Neural progenitor cell (in vitro differentiated cells): ENCODE measurements around the gene CEP104. TPM values are rescaled to one million over a fixed set of nuclear protein-coding genes. Genes with fewer than 3 reads are reported as not detected.

Experiments
- DNase-seq: peaks from one replicate; pipeline ENCODE4 v3.0.0-alpha.2; 2016; ENCODE audit warnings: low spot score
- H2AFZ ChIP-seq: fragments of 200-600 bp; sonication (generic); replicated peaks from 2 replicates; pipeline ENCODE4 v1.6.1; 2016; ENCODE audit warnings: antibody characterized with exemption
- H3F3A ChIP-seq: fragments of 200-600 bp; sonication (generic); 2 replicates; pipeline ENCODE4 v1.6.1; 2016; ENCODE audit warnings: antibody characterized with exemption, low read depth
- H3K27ac ChIP-seq: fragments of 200-600 bp; sonication (generic); 2 replicates; pipeline ENCODE4 v1.5.1; 2016; ENCODE audit warnings: mild to moderate bottlenecking
- H3K27me3 ChIP-seq: fragments of 200-600 bp; sonication (generic); 2 replicates; pipeline ENCODE4 v1.6.1; 2016; ENCODE audit warnings: mild to moderate bottlenecking, moderate library complexity
- H3K36me3 ChIP-seq: fragments of 200-600 bp; sonication (generic); 2 replicates; pipeline ENCODE4 v1.5.1; 2016
- H3K4me1 ChIP-seq: fragments of 200-600 bp; sonication (generic); 2 replicates; pipeline ENCODE4 v1.6.1; 2016; ENCODE audit warnings: mixed run types
- H3K4me2 ChIP-seq: fragments of 200-600 bp; sonication (generic); 2 replicates; pipeline ENCODE4 v1.6.1; 2016
- H3K4me3 ChIP-seq: fragments of 200-600 bp; sonication (generic); 2 replicates; pipeline ENCODE4 v1.5.1; 2016
- H3K79me2 ChIP-seq: fragments of 200-600 bp; sonication (generic); 2 replicates; pipeline ENCODE4 v1.6.1; 2016; ENCODE audit warnings: low read depth
- H3K9ac ChIP-seq: fragments of 200-600 bp; sonication (generic); 2 replicates; pipeline ENCODE4 v1.6.1; 2016
- H3K9me3 ChIP-seq: fragments of 200-600 bp; sonication (generic); 2 replicates; pipeline ENCODE4 v1.5.1; 2016; ENCODE audit warnings: low read depth
- H4K20me1 ChIP-seq: fragments of 200-600 bp; sonication (generic); 2 replicates; pipeline ENCODE4 v1.6.1; 2016; ENCODE audit warnings: low read depth
- H3K27ac Mint-ChIP-seq: 3 replicates; pipeline ENCODE4 v1.8.0; 2021; ENCODE audit warnings: mixed read lengths
- H3K27me3 Mint-ChIP-seq: 2 replicates; pipeline ENCODE4 v1.8.0; 2022; ENCODE audit warnings: low read depth, mild to moderate bottlenecking, inconsistent platforms, moderate library complexity, mixed read lengths; ENCODE audit not compliant: insufficient read depth
- H3K36me3 Mint-ChIP-seq: 3 replicates; pipeline ENCODE4 v1.8.0; 2021; ENCODE audit warnings: mixed read lengths
- H3K4me1 Mint-ChIP-seq: 3 replicates; pipeline ENCODE4 v1.8.0; 2021; ENCODE audit warnings: mixed read lengths
- H3K4me3 Mint-ChIP-seq: 3 replicates; pipeline ENCODE4 v1.8.0; 2021; ENCODE audit warnings: mild to moderate bottlenecking, moderate library complexity, mixed read lengths
- H3K9me3 Mint-ChIP-seq: 3 replicates; pipeline ENCODE4 v1.8.0; 2020; ENCODE audit warnings: mixed read lengths
- EZH2 ChIP-seq: fragments of 200-600 bp; sonication (generic); IDR thresholded peaks from 2 replicates; pipeline ENCODE4 v1.6.1; 2017; ENCODE audit warnings: antibody characterized with exemption, mild to moderate bottlenecking, moderate library complexity
- EZH2phosphoT487 ChIP-seq: fragments of 200-600 bp; sonication (generic); IDR thresholded peaks from 2 replicates; pipeline ENCODE4 v1.6.1; 2017; ENCODE audit warnings: antibody characterized with exemption
- total RNA-seq: library from RNA; depleted of rRNA; stranded (reverse); fragments of >200 nt; gene quantifications from 2 replicates; pipeline ENCODE4 v1.2.3, GENCODE V29; 2015; ENCODE audit warnings: low replicate concordance
- TF ChIP-seq, protein P1 (sequence below): fragments of 200-600 bp; sonication (generic); IDR thresholded peaks from 2 replicates; pipeline ENCODE4 v1.5.1; 2017; ENCODE audit warnings: antibody characterized with exemption, mild to moderate bottlenecking

Gene CEP104
- total RNA-seq, 1 donor from 2014 or later = 12.9 TPM

GRCh38 chr1:3869751-3870301 is 12.8 kb upstream of the CEP104 start:
- H3K4me1 ChIP-seq = no peaks in the 10 kb centered on the region
- H3K36me3 ChIP-seq = no peaks in the 10 kb centered on the region
- H3F3A ChIP-seq = peaks cover 9% of the 10 kb centered on the region
- no peaks in the 10 kb centered on the region for H3K27me3 ChIP-seq
- peaks cover 14% of the 10 kb centered on the region for H3K36me3 Mint-ChIP-seq
- peak; percentile 13 for DNase-seq
- H3K9me3 Mint-ChIP-seq = peaks cover 2% of the 10 kb centered on the region
- H3K27me3 Mint-ChIP-seq = peaks cover 11% of the 10 kb centered on the region
- TF ChIP-seq EZH2 (no peak), EZH2phosphoT487 (no peak)
- TF ChIP-seq, protein P1, sequence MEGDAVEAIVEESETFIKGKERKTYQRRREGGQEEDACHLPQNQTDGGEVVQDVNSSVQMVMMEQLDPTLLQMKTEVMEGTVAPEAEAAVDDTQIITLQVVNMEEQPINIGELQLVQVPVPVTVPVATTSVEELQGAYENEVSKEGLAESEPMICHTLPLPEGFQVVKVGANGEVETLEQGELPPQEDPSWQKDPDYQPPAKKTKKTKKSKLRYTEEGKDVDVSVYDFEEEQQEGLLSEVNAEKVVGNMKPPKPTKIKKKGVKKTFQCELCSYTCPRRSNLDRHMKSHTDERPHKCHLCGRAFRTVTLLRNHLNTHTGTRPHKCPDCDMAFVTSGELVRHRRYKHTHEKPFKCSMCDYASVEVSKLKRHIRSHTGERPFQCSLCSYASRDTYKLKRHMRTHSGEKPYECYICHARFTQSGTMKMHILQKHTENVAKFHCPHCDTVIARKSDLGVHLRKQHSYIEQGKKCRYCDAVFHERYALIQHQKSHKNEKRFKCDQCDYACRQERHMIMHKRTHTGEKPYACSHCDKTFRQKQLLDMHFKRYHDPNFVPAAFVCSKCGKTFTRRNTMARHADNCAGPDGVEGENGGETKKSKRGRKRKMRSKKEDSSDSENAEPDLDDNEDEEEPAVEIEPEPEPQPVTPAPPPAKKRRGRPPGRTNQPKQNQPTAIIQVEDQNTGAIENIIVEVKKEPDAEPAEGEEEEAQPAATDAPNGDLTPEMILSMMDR = no peak
- H3K4me1 Mint-ChIP-seq = no peaks in the 10 kb centered on the region
- no peak overlapping the region for H3K27ac ChIP-seq
- no peaks in the 10 kb centered on the region for H3K79me2 ChIP-seq
- H2AFZ ChIP-seq = no peak overlapping the region
- H3K9me3 ChIP-seq = no peaks in the 10 kb centered on the region
- H4K20me1 ChIP-seq = no peaks in the 10 kb centered on the region
- no peak overlapping the region for H3K4me3 Mint-ChIP-seq
- no peak overlapping the region for H3K9ac ChIP-seq
- H3K4me3 ChIP-seq = no peak overlapping the region
- no peak overlapping the region for H3K27ac Mint-ChIP-seq
- H3K4me2 ChIP-seq = no peak overlapping the region

GRCh38 chr1:3868464-3869006 is 11.5 kb upstream of the CEP104 start:
- Histone ChIP-seq H2AFZ (no peak overlapping the region), H3K4me3 (no peak overlapping the region), H3K36me3 (no peaks in the 10 kb centered on the region), H3F3A (peaks cover under 1% of the 10 kb centered on the region), H3K79me2 (no peaks in the 10 kb centered on the region), H3K27me3 (no peaks in the 10 kb centered on the region), H3K4me2 (no peak overlapping the region), H3K9ac (no peak overlapping the region), H4K20me1 (no peaks in the 10 kb centered on the region), H3K9me3 (no peaks in the 10 kb centered on the region), H3K4me1 (no peaks in the 10 kb centered on the region), H3K27ac (no peak overlapping the region)
- Mint-ChIP-seq H3K9me3 (peaks cover 2% of the 10 kb centered on the region), H3K27ac (no peak overlapping the region), H3K4me3 (no peak overlapping the region), H3K27me3 (peaks cover 10% of the 10 kb centered on the region), H3K36me3 (peaks cover 11% of the 10 kb centered on the region), H3K4me1 (no peaks in the 10 kb centered on the region)
- no peak for DNase-seq
- TF ChIP-seq, protein P1 = no peak

- H3K27ac ChIP-seq = no peak overlapping the region
- no peak overlapping the region for H2AFZ ChIP-seq
- DNase-seq = no peak
Observed at GRCh38 chr1:3865606-3866160, 8.7 kb upstream of the CEP104 start.

GRCh38 chr1:3864884-3865283 is 7.9 kb upstream of the CEP104 start:
- H3K27ac ChIP-seq = no peak overlapping the region
- H3K9ac ChIP-seq = no peak overlapping the region
- no peak overlapping the region for H2AFZ ChIP-seq
- no peak for TF ChIP-seq EZH2
- TF ChIP-seq EZH2phosphoT487 = no peak
- TF ChIP-seq, protein P1 = no peak
- no peak overlapping the region for H3K4me3 ChIP-seq
- Mint-ChIP-seq H3K27ac (no peak overlapping the region), H3K27me3 (peaks cover 6% of the 10 kb centered on the region), H3K4me3 (no peak overlapping the region), H3K36me3 (peaks cover 8% of the 10 kb centered on the region), H3K4me1 (no peaks in the 10 kb centered on the region), H3K9me3 (peaks cover 2% of the 10 kb centered on the region)
- no peaks in the 10 kb centered on the region for H3K79me2 ChIP-seq
- H3K36me3 ChIP-seq = no peaks in the 10 kb centered on the region
- H4K20me1 ChIP-seq = no peaks in the 10 kb centered on the region
- no peak overlapping the region for H3K4me2 ChIP-seq
- no peaks in the 10 kb centered on the region for H3K4me1 ChIP-seq
- no peaks in the 10 kb centered on the region for H3K9me3 ChIP-seq
- no peaks in the 10 kb centered on the region for H3K27me3 ChIP-seq
- DNase-seq = no peak
- no peaks in the 10 kb centered on the region for H3F3A ChIP-seq

More at GRCh38 chr1:3865606-3866160, 8.7 kb upstream of the CEP104 start:
- no peak for TF ChIP-seq EZH2
- Histone ChIP-seq H3K9ac (no peak overlapping the region), H3K4me2 (no peak overlapping the region), H4K20me1 (no peaks in the 10 kb centered on the region), H3K9me3 (no peaks in the 10 kb centered on the region), H3F3A (no peaks in the 10 kb centered on the region), H3K79me2 (no peaks in the 10 kb centered on the region), H3K4me3 (no peak overlapping the region), H3K27me3 (no peaks in the 10 kb centered on the region), H3K4me1 (no peaks in the 10 kb centered on the region), H3K36me3 (no peaks in the 10 kb centered on the region)
- H3K27me3 Mint-ChIP-seq = peaks cover 7% of the 10 kb centered on the region
- peaks cover 10% of the 10 kb centered on the region for H3K36me3 Mint-ChIP-seq
- H3K4me1 Mint-ChIP-seq = no peaks in the 10 kb centered on the region
- H3K27ac Mint-ChIP-seq = no peak overlapping the region
- no peak overlapping the region for H3K4me3 Mint-ChIP-seq
- H3K9me3 Mint-ChIP-seq = peaks cover 2% of the 10 kb centered on the region
